ENCODE results near the gene ZSWIM8. TPM values are rescaled to one million over a fixed set of nuclear protein-coding genes. Genes with fewer than 3 reads are reported as not detected.

Gene ZSWIM8
- total RNA-seq, 1 experiment from 2014 or later, result 59.8 TPM

- peak; percentile 80 for DNase-seq
- no peak overlapping the region for H3K4me3 ChIP-seq (ENCODE audit: insufficient read depth, low read depth, low read length)
- H3K27me3 ChIP-seq (ENCODE audit: control insufficient read depth, insufficient read depth, low read length), result no peaks in the 10 kb centered on the region
- H3K36me3 ChIP-seq (replicated peaks; ENCODE audit: control insufficient read depth, insufficient read depth, low read length), result peaks cover 8% of the 10 kb centered on the region
Observed at GRCh38 chr10:73812657-73813056, 27.3 kb downstream of the ZSWIM8 start.

DNA sequence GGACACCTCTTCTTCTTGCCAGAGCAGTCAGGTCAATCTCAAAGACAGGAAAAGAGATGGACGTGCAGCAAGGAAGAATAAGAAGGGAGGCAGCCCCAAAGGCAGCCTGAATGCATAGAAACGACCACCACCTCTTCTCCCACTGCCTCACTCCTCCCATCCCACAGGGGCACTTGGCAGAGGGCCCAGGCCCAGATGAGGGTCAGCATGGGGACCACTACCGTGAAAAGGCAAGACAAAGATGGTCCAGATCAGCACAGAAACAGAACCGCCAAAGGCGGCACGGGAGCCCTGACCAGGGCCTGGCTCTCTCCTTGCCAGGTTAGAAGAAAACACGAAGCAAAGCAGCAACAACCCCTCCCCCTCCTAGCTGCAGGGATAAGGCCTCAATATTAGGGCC is 27.9 kb downstream of the ZSWIM8 start:
- peaks cover 8% of the 10 kb centered on the region for H3K36me3 ChIP-seq (replicated peaks; ENCODE audit: control insufficient read depth, insufficient read depth, low read length)
- DNase-seq, result no peak
- H3K4me3 ChIP-seq (ENCODE audit: insufficient read depth, low read depth, low read length), result no peak overlapping the region
- no peaks in the 10 kb centered on the region for H3K27me3 ChIP-seq (ENCODE audit: control insufficient read depth, insufficient read depth, low read length)

GRCh38 chr10:73814276-73814895 is 29.0 kb downstream of the ZSWIM8 start:
- no peaks in the 10 kb centered on the region for H3K27me3 ChIP-seq (ENCODE audit: control insufficient read depth, insufficient read depth, low read length)
- DNase-seq, result no peak
- peaks cover 5% of the 10 kb centered on the region for H3K36me3 ChIP-seq (replicated peaks; ENCODE audit: control insufficient read depth, insufficient read depth, low read length)
- H3K4me3 ChIP-seq (ENCODE audit: insufficient read depth, low read depth, low read length), result no peak overlapping the region

GRCh38 chr10:73814896-73815718 is 29.7 kb downstream of the ZSWIM8 start:
- DNase-seq, result peak; percentile 94

GRCh38 chr10:73815719-73816030 is 30.3 kb downstream of the ZSWIM8 start:
- Histone ChIP-seq H3K27me3 (ENCODE audit: control insufficient read depth, insufficient read depth, low read length) (no peaks in the 10 kb centered on the region), H3K4me3 (ENCODE audit: insufficient read depth, low read depth, low read length) (no peak overlapping the region), H3K36me3 (replicated peaks; ENCODE audit: control insufficient read depth, insufficient read depth, low read length) (peaks cover 7% of the 10 kb centered on the region)
- no peak for DNase-seq

More at GRCh38 chr10:73814896-73815718, 29.7 kb downstream of the ZSWIM8 start:
- H3K4me3 ChIP-seq (ENCODE audit: insufficient read depth, low read depth, low read length), result no peak overlapping the region
- H3K27me3 ChIP-seq (ENCODE audit: control insufficient read depth, insufficient read depth, low read length), result no peaks in the 10 kb centered on the region
- H3K36me3 ChIP-seq (replicated peaks; ENCODE audit: control insufficient read depth, insufficient read depth, low read length), result peaks cover 7% of the 10 kb centered on the region

GRCh38 chr10:73816917-73817729 is 31.7 kb downstream of the ZSWIM8 start:
- Histone ChIP-seq H3K27me3 (ENCODE audit: control insufficient read depth, insufficient read depth, low read length) (no peaks in the 10 kb centered on the region), H3K36me3 (replicated peaks; ENCODE audit: control insufficient read depth, insufficient read depth, low read length) (peaks cover 10% of the 10 kb centered on the region), H3K4me3 (ENCODE audit: insufficient read depth, low read depth, low read length) (no peak overlapping the region)
- no peak for DNase-seq

DNA sequence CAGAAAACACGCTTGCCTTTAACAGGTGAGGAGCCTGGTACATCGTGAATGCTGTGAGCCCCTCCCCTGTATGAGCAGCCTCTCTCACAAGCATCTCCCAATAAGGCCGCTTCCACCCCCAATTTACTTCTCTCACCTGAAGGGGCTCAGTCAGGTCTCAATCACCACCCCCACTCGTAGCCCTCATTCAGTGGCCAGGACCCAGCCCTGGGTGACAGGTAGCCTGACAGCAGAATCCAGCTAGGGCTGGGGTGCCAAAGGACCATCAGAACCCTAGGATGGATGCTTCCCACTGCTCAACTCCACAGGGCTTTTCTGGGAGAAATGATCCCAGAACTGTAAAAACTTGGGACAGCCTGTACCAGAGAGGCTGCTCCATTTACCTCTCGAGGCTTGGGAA is 32.4 kb downstream of the ZSWIM8 start:
- DNase-seq, result no peak
- Histone ChIP-seq H3K27me3 (ENCODE audit: control insufficient read depth, insufficient read depth, low read length) (no peaks in the 10 kb centered on the region), H3K4me3 (ENCODE audit: insufficient read depth, low read depth, low read length) (no peak overlapping the region), H3K36me3 (replicated peaks; ENCODE audit: control insufficient read depth, insufficient read depth, low read length) (peaks cover 10% of the 10 kb centered on the region)

GRCh38 chr10:73818402-73818801 is 33.0 kb downstream of the ZSWIM8 start:
- Histone ChIP-seq H3K27me3 (ENCODE audit: control insufficient read depth, insufficient read depth, low read length) (no peaks in the 10 kb centered on the region), H3K4me3 (ENCODE audit: insufficient read depth, low read depth, low read length) (no peak overlapping the region), H3K36me3 (replicated peaks; ENCODE audit: control insufficient read depth, insufficient read depth, low read length) (peaks cover 8% of the 10 kb centered on the region)
- peak; percentile 79 for DNase-seq

GRCh38 chr10:73819081-73819480 is 33.7 kb downstream of the ZSWIM8 start:
- Histone ChIP-seq H3K27me3 (ENCODE audit: control insufficient read depth, insufficient read depth, low read length) (no peaks in the 10 kb centered on the region), H3K4me3 (ENCODE audit: insufficient read depth, low read depth, low read length) (no peak overlapping the region)
- DNase-seq, result no peak

DNA sequence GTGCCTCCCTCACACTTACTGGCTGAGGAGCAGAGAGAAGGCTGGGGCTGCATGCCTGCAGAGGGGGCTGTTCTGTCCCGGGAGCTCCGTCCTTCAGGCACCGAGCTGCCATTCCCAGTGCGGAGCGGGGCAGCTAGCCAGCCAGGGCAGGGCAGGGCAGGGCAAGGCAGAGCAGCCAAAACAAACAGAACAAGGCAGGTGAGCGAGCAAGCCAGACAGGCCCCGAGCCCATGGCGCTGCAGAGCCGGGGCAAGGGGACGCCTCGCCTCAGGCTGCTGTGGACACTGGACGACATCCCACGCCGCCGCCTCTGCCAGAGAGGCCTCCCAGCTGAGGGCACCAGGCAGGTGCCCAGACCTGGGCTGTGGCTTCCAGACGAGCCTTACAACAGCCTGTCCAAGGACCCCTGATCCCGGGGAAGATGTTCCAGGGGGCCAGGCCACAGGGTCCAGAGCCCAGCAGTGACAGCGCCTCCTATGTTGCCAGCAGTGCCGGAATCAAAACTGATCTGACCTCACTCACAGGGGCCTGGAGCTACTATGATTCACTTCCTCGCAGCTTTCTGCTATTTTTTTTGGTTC is 34.2 kb downstream of the ZSWIM8 start:
- Histone ChIP-seq H3K27me3 (ENCODE audit: control insufficient read depth, insufficient read depth, low read length) (no peaks in the 10 kb centered on the region), H3K4me3 (ENCODE audit: insufficient read depth, low read depth, low read length) (no peak overlapping the region), H3K36me3 (replicated peaks; ENCODE audit: control insufficient read depth, insufficient read depth, low read length) (peaks cover 11% of the 10 kb centered on the region)
- peak; percentile 85 for DNase-seq

More at GRCh38 chr10:73819081-73819480, 33.7 kb downstream of the ZSWIM8 start:
- H3K36me3 ChIP-seq (replicated peaks; ENCODE audit: control insufficient read depth, insufficient read depth, low read length), result peaks cover 10% of the 10 kb centered on the region

DNA sequence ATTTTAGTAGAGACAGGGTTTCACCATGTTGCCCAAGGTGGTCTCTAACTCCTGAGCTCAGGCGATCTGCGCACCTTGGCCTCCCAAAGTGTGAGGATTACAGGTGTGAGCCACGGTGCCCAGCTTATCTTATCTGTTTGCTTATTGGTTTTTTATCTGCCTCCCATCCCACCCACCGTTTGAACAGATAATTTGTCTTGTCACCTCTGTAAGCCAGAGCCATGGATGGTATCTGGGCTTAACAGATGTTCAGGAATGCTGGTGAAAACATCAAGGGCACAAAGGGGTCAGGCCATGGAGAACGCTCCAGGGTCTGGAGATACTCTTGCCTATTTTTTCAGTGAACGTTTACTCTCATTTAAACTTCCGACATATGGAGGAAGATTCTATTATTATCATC is 38.0 kb downstream of the ZSWIM8 start:
- peaks cover 14% of the 10 kb centered on the region for H3K36me3 ChIP-seq (replicated peaks; ENCODE audit: control insufficient read depth, insufficient read depth, low read length)
- no peaks in the 10 kb centered on the region for H3K27me3 ChIP-seq (ENCODE audit: control insufficient read depth, insufficient read depth, low read length)
- no peak overlapping the region for H3K4me3 ChIP-seq (ENCODE audit: insufficient read depth, low read depth, low read length)
- no peak for DNase-seq

GRCh38 chr10:73824146-73824725 is 38.8 kb downstream of the ZSWIM8 start:
- DNase-seq, result no peak
- Histone ChIP-seq H3K4me3 (ENCODE audit: insufficient read depth, low read depth, low read length) (no peak overlapping the region), H3K27me3 (ENCODE audit: control insufficient read depth, insufficient read depth, low read length) (no peaks in the 10 kb centered on the region), H3K36me3 (replicated peaks; ENCODE audit: control insufficient read depth, insufficient read depth, low read length) (peaks cover 14% of the 10 kb centered on the region)

- no peak overlapping the region for H3K4me3 ChIP-seq (ENCODE audit: insufficient read depth, low read depth, low read length)
- no peaks in the 10 kb centered on the region for H3K27me3 ChIP-seq (ENCODE audit: control insufficient read depth, insufficient read depth, low read length)
- H3K36me3 ChIP-seq (replicated peaks; ENCODE audit: control insufficient read depth, insufficient read depth, low read length), result peaks cover 10% of the 10 kb centered on the region
- no peak for DNase-seq
Observed at GRCh38 chr10:73827346-73828089, 42.1 kb downstream of the ZSWIM8 start.

DNA sequence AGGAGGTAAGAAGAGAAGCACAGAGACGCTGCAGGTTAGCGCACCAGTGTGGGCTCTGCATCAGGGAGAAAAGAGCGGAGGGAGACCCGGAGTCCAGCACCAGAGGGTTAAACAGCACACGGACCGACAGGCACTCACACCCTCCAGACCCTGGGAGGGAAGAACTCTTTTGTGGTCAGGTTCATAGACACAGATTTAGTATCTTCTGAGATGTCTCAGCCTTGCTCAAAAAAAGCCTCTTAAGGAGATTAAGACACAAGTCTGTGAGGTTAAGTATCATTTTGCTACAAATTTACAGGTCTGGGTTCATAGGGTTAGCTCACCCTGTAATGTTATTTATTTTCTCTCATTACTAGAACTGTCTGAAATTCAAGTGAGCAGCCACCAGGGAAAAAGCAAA is 42.8 kb downstream of the ZSWIM8 start:
- Histone ChIP-seq H3K27me3 (ENCODE audit: control insufficient read depth, insufficient read depth, low read length) (no peaks in the 10 kb centered on the region), H3K4me3 (ENCODE audit: insufficient read depth, low read depth, low read length) (no peak overlapping the region), H3K36me3 (replicated peaks; ENCODE audit: control insufficient read depth, insufficient read depth, low read length) (peaks cover 10% of the 10 kb centered on the region)
- no peak for DNase-seq
